ENCODE data around the gene MACF1. TPM values are rescaled to one million over a fixed set of nuclear protein-coding genes. Genes with fewer than 3 reads are reported as not detected.
A peak's percentile ranks its signal among the peaks of the same experiment; 100 is the strongest.
"Not testable (repeated sequence)": the region's sequence is repeated elsewhere in the genome, so short reads cannot be mapped to it uniquely, and the experiment has no call there.

Gene MACF1
- total RNA-seq, 2 experiments from 2014 or later = 328 to 344 TPM

GRCh38 chr1:39500862-39501389 is 296.4 kb downstream of the MACF1 start:
- POLR2A ChIA-PET = no interaction called here
- Mint-ChIP-seq H3K27me3 (peaks cover 16% of the 10 kb centered on the region), H3K27ac (no peak overlapping the region), H3K4me3 (no peak overlapping the region), H3K4me1 (no peaks in the 10 kb centered on the region), H3K9me3 (no peaks in the 10 kb centered on the region), H3K36me3 (no peaks in the 10 kb centered on the region)
- no peak for ATAC-seq (ENCODE audit: low read depth)
- no peak for DNase-seq

GRCh38 chr1:39501666-39502065 is 297.2 kb downstream of the MACF1 start:
- Mint-ChIP-seq H3K4me1 (no peaks in the 10 kb centered on the region), H3K9me3 (no peaks in the 10 kb centered on the region), H3K36me3 (no peaks in the 10 kb centered on the region), H3K27ac (no peak overlapping the region), H3K4me3 (no peak overlapping the region), H3K27me3 (peaks cover 17% of the 10 kb centered on the region)
- ATAC-seq (ENCODE audit: low read depth) (no peak), DNase-seq (no peak)
- POLR2A ChIA-PET = no interaction called here

- peaks cover 36% of the 10 kb centered on the region for H3K27me3 Mint-ChIP-seq
- POLR2A ChIA-PET; ATAC-seq (ENCODE audit: low read depth); H3K36me3 Mint-ChIP-seq; H3K4me3 Mint-ChIP-seq; H3K27ac Mint-ChIP-seq; DNase-seq; H3K9me3 Mint-ChIP-seq; H3K4me1 Mint-ChIP-seq: not testable (repeated sequence)
Observed at GRCh38 chr1:39504436-39504835, 299.9 kb downstream of the MACF1 start.

- Mint-ChIP-seq H3K9me3 (no peaks in the 10 kb centered on the region), H3K4me1 (peaks cover 9% of the 10 kb centered on the region), H3K27ac (no peak overlapping the region), H3K36me3 (no peaks in the 10 kb centered on the region), H3K27me3 (peaks cover 32% of the 10 kb centered on the region), H3K4me3 (no peak overlapping the region)
- no peak for ATAC-seq (ENCODE audit: low read depth)
- POLR2A ChIA-PET = no interaction called here
- DNase-seq = no peak
Observed at GRCh38 chr1:39505289-39505688, 300.8 kb downstream of the MACF1 start.

GRCh38 chr1:39507230-39507928 is 302.9 kb downstream of the MACF1 start:
- no peak overlapping the region for H3K27ac Mint-ChIP-seq
- no peak overlapping the region for H3K4me3 Mint-ChIP-seq
- DNase-seq = no peak
- H3K4me1 Mint-ChIP-seq = peaks cover 12% of the 10 kb centered on the region
- no peak for ATAC-seq (ENCODE audit: low read depth)
- no peaks in the 10 kb centered on the region for H3K36me3 Mint-ChIP-seq
- POLR2A ChIA-PET = no interaction called here
- H3K27me3 Mint-ChIP-seq = peaks cover 28% of the 10 kb centered on the region
- no peaks in the 10 kb centered on the region for H3K9me3 Mint-ChIP-seq

- H3K4me1 Mint-ChIP-seq = peaks cover 12% of the 10 kb centered on the region
- no peaks in the 10 kb centered on the region for H3K9me3 Mint-ChIP-seq
- H3K4me3 Mint-ChIP-seq = no peak overlapping the region
- POLR2A ChIA-PET = interaction anchor here (0.7 to 0.8 kb wide), 2 partner anchors 17 to 149 kb away, joined by 3 to 4 read pairs; no protein-coding TSS in a partner anchor
- DNase-seq (no peak), ATAC-seq (ENCODE audit: low read depth) (no peak)
- H3K36me3 Mint-ChIP-seq = no peaks in the 10 kb centered on the region
- H3K27ac Mint-ChIP-seq = no peak overlapping the region
- H3K27me3 Mint-ChIP-seq = peaks cover 28% of the 10 kb centered on the region
Observed at GRCh38 chr1:39508266-39508665, 303.8 kb downstream of the MACF1 start.

- no peak overlapping the region for H3K4me3 Mint-ChIP-seq
Observed at GRCh38 chr1:39508857-39509305, 304.4 kb downstream of the MACF1 start.

DNA sequence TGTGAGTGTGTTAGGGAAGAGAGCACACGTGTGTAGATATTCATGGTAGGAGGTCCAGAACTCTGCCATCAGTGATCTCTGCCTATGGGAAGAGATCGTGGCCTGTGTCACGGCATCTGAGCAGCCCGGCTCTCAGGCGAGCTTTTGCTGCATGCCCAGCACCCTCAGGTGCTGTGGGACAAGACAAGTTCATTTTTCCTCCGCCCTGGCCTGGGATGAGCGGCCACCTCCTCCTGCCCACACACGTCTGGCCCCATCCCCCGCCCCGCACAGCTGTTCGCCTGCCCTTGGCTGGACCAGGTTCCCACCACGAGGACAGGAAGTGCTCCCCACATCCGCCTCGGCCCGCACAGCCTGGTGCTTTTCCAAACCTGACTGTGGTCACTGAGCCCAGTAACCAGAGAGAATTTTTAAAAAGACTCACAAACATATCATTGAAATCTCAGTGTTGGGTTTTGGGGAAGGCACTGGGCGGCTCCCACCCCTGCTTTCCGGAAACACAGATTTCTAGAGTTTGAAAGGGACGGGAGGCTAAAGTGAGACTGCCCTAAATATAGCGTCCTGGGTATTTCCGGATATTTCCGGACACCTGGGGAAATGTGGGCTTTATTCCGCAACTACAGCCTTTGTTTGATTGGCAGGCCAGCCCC is 305.0 kb downstream of the MACF1 start:
- Mint-ChIP-seq H3K4me1 (peaks cover 12% of the 10 kb centered on the region), H3K36me3 (no peaks in the 10 kb centered on the region), H3K4me3 (peak overlapping the region; percentile 66), H3K27ac (peak overlapping the region; percentile 76), H3K27me3 (peaks cover 28% of the 10 kb centered on the region), H3K9me3 (no peaks in the 10 kb centered on the region)
- POLR2A ChIA-PET = interaction anchor here (0.8 kb wide), 1 partner anchor 16 kb away, joined by 3 read pairs; no protein-coding TSS in a partner anchor
- DNase-seq = peak; percentile 49
- ATAC-seq (ENCODE audit: low read depth) = peak; percentile 42

More at GRCh38 chr1:39508857-39509305, 304.4 kb downstream of the MACF1 start:
- POLR2A ChIA-PET = interaction anchor here (0.8 kb wide), 1 partner anchor 16 kb away, joined by 3 read pairs; no protein-coding TSS in a partner anchor
- peaks cover 28% of the 10 kb centered on the region for H3K27me3 Mint-ChIP-seq
- H3K36me3 Mint-ChIP-seq = no peaks in the 10 kb centered on the region
- H3K9me3 Mint-ChIP-seq = no peaks in the 10 kb centered on the region
- H3K27ac Mint-ChIP-seq = no peak overlapping the region
- ATAC-seq (ENCODE audit: low read depth) (peak; percentile 55), DNase-seq (no peak)
- H3K4me1 Mint-ChIP-seq = peaks cover 12% of the 10 kb centered on the region

DNA sequence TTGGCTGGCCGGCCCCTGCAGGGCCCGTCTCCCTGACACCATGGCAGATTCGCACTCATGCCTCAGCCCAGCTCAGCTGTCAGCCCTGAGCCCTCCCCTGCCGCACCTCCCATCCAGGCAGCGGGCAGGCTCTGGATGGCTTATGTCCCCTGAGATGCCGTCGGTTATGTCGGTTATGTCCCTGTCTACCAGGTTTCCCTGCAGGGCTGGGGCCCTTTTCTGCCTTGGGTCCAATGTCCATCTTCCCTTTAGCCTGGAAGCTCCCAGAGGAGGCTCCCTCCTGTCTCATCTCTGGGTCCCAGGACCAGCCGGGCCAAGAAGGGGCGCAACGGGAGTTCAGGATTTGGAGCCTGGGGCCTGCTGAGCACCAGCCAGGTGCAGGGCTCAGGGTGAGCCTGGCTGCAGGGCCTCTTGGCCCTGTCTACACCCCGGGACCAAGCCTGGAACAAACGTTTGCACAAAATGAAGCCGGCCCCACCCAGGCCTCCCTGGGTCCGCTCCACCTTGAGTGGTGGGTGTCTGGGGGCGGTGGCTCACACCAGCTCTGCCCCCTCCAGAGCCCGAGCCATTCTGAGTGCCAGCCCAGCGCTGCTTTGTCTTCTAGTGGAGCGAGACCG is 306.2 kb downstream of the MACF1 start:
- H3K9me3 Mint-ChIP-seq; ATAC-seq (ENCODE audit: low read depth); POLR2A ChIA-PET; H3K4me3 Mint-ChIP-seq; DNase-seq; H3K36me3 Mint-ChIP-seq; H3K27ac Mint-ChIP-seq: not testable (repeated sequence)
- Mint-ChIP-seq H3K27me3 (peaks cover 31% of the 10 kb centered on the region), H3K4me1 (peaks cover 15% of the 10 kb centered on the region)

DNA sequence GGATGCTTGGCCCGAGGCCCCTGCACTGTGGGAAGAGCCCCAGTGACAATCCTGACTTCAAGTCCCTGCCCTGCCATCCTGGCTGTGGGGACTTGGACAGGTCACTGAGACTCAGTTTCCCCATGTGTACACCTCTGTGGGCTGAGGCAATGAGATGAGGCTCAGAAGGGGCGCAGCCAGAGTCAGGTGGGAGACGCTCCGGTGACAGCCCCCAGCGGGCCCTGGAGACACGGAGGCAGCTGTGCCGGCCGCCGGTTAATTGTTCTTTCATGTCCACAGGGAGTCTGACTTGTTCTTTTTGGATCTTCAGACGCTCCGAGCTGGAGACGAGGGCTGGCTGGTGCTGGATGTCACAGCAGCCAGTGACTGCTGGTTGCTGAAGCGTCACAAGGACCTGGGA is 307.0 kb downstream of the MACF1 start:
- H3K36me3 Mint-ChIP-seq; H3K9me3 Mint-ChIP-seq; ATAC-seq (ENCODE audit: low read depth); H3K4me3 Mint-ChIP-seq; POLR2A ChIA-PET; DNase-seq; H3K27ac Mint-ChIP-seq: not testable (repeated sequence)
- peaks cover 28% of the 10 kb centered on the region for H3K27me3 Mint-ChIP-seq
- peaks cover 15% of the 10 kb centered on the region for H3K4me1 Mint-ChIP-seq

DNA sequence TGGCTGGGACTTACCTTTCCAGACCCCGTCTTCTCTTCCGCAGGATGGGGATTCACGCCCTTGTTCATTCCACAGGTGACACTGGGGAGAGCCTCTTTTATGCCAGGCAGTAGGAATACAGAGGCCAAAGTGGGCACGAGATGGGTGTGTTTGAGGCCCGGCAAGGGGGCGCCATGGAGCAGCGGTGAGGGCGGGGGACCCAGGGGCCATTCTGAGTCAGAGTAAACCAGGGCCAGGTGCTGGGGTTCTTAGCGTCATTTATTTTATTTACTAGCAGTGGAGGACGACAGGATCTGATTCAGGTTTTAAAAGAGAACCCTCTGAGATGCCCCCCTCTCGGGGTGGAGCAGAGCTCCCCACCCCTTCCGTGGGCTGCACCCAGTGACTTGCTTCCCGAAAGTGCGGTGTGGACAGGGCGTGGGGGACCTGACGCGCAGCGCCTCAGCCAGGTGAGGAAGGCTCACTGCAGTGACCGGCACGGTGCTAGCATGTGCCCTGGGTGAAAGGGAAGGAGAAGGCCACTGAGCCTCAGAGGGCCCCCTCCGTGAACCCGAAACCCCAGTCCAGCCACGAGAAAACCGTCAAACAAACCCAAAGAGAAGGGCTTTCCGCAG is 307.8 kb downstream of the MACF1 start:
- DNase-seq, POLR2A ChIA-PET, H3K27ac Mint-ChIP-seq, H3K4me3 Mint-ChIP-seq, H3K36me3 Mint-ChIP-seq, H3K9me3 Mint-ChIP-seq: not testable (repeated sequence)
- peak; percentile 43 for ATAC-seq (ENCODE audit: low read depth)
- peaks cover 21% of the 10 kb centered on the region for H3K27me3 Mint-ChIP-seq
- peaks cover 16% of the 10 kb centered on the region for H3K4me1 Mint-ChIP-seq

GRCh38 chr1:39514710-39515124 is 310.2 kb downstream of the MACF1 start:
- ATAC-seq (ENCODE audit: low read depth); H3K9me3 Mint-ChIP-seq; H3K36me3 Mint-ChIP-seq; H3K4me3 Mint-ChIP-seq; POLR2A ChIA-PET; H3K27ac Mint-ChIP-seq; H3K27me3 Mint-ChIP-seq; H3K4me1 Mint-ChIP-seq: not testable (repeated sequence)
- peak; percentile 39 for DNase-seq
